Testis (tissue), 3 donors: ENCODE data around the gene COL11A1. TPM values are rescaled to one million over a fixed set of nuclear protein-coding genes. Genes with fewer than 3 reads are reported as not detected.

Source experiments
- DNase-seq: peaks from one replicate; pipeline ENCODE4 v3.0.0-alpha.2; 2019
- H3K27ac ChIP-seq, 2 donors: fragments of 200-600 bp; sonication (generic); one replicate each; pipeline ENCODE4 v1.5.1; 2019
- H3K27me3 ChIP-seq: fragments of 200-600 bp; sonication (generic); one replicate; pipeline ENCODE4 v1.5.1; 2019
- H3K36me3 ChIP-seq: fragments of 200-600 bp; sonication (generic); one replicate; pipeline ENCODE4 v1.5.1; 2017; ENCODE audit warnings: low read depth; ENCODE audit errors: missing control alignments
- H3K4me1 ChIP-seq: fragments of 200-600 bp; sonication (generic); one replicate; pipeline ENCODE4 v1.5.1; 2019
- H3K4me3 ChIP-seq, 2 donors: fragments of 200-600 bp; sonication (generic); one replicate each; pipeline ENCODE4 v1.5.1; 2017 to 2019
- H3K9me3 ChIP-seq: fragments of 200-600 bp; sonication (generic); one replicate; pipeline ENCODE4 v1.5.1; 2017
- POLR2A ChIP-seq: fragments of 450-650 bp; IDR thresholded peaks from one replicate; pipeline ENCODE4 v1.6.1; 2017; ENCODE audit warnings: antibody characterized with exemption, mild to moderate bottlenecking, moderate library complexity
- WGBS, 2 donors: methylation state at CpG; one replicate each; pipeline ENCODE4 v1.1.5; 2018; 5-methylcytosine and 5-hydroxymethylcytosine counted together
- intact Hi-C: fragments of 100-400 bp; cut with DNase I; formaldehyde crosslinking; loops from one replicate; pipeline ENCODE4 v1.15.1; 2023; ENCODE audit warnings: low total_unique reads
- polyA plus RNA-seq: library from polyadenylated mRNA; stranded (reverse); fragments of 350-450 nt; fragmentation: Illumina TruSeq; extraction: RNeasy Lipid Tissue Mini Kit (QIAGEN cat#74804); gene quantifications from one replicate; pipeline ENCODE4 v1.2.3, GENCODE V29; 2014; ENCODE audit warnings: low read depth, low replicate concordance; ENCODE audit not compliant: insufficient read depth
- total RNA-seq, 2 donors: library from RNA; depleted of rRNA; stranded (reverse); fragments of >200 nt; gene quantifications; one replicate each; pipeline ENCODE4 v1.2.3, GENCODE V29; 2016
- TF ChIP-seq, protein P1 (sequence below), 3 experiments: fragments of 450-650 bp in 2 of 3; fragments of 200-600 bp in 1 of 3; sonication (generic) in 1 of 3; IDR thresholded peaks; one replicate each; pipeline ENCODE4 v1.5.1; 2016 to 2019; ENCODE audit warnings: antibody characterized with exemption in 3 of 3, mild to moderate bottlenecking in 2 of 3, moderate library complexity in 1 of 3

The COL11A1 gene
- total and polyA plus RNA-seq, 3 donors from 2014 or later: 3.5 to 7.0 (median 4.0) TPM

DNA sequence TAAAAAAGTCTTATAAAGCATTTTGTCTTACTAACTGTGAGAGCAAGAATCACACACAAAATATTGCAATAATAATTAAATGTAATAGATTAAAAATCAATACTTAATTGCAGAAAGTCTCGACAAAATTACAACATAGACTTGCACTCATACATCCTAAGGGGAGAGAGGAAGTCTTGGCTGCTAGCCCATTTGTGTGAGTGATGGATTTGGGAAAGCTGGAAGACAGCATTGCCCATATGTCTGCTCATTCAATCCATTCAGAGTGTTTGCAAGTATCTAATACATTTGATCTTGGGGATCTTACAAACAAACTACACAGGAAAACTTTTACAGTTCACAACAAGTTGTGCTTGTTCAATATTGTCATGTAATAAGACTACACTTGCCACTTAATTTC is 140.5 kb downstream of the COL11A1 start:
- 64 to 83% methylated on average over 1 of the region's 1 CpG for WGBS, 2 donors
- no peak for DNase-seq

DNA sequence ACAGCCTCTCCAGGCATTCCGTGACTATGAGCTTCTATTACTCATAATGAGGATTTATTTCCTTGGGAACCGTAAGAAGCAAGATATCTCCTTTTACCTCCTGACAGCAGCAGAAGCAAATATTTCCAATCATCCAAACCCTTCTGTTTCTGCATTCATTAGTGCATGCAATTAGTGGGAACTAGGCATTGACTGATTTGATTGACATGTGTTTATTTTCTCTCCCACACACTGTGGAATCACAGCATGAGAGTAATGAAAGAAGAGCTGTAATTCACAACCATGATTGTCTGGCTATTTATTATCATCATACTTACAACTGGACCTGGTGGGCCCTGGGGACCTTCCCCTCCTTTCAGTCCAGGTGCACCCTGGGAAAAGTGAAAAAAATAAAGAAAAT is 146.8 kb downstream of the COL11A1 start:
- Histone ChIP-seq H3K27me3 (no peaks in the 10 kb centered on the region), H3K9me3 (no peaks in the 10 kb centered on the region), H3K36me3 (no peaks in the 10 kb centered on the region), H3K27ac (no peak overlapping the region), H3K4me1 (no peaks in the 10 kb centered on the region), H3K4me3 (no peak overlapping the region)
- intact Hi-C loops: no loop called here
- DNase-seq: no peak
- TF ChIP-seq, protein P1, sequence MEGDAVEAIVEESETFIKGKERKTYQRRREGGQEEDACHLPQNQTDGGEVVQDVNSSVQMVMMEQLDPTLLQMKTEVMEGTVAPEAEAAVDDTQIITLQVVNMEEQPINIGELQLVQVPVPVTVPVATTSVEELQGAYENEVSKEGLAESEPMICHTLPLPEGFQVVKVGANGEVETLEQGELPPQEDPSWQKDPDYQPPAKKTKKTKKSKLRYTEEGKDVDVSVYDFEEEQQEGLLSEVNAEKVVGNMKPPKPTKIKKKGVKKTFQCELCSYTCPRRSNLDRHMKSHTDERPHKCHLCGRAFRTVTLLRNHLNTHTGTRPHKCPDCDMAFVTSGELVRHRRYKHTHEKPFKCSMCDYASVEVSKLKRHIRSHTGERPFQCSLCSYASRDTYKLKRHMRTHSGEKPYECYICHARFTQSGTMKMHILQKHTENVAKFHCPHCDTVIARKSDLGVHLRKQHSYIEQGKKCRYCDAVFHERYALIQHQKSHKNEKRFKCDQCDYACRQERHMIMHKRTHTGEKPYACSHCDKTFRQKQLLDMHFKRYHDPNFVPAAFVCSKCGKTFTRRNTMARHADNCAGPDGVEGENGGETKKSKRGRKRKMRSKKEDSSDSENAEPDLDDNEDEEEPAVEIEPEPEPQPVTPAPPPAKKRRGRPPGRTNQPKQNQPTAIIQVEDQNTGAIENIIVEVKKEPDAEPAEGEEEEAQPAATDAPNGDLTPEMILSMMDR (IDR thresholded peaks at IDR 0.05): no peak
- no peak for TF ChIP-seq POLR2A
- 81 to 87% methylated on average over 2 of the region's 2 CpGs for WGBS, 2 donors

More for the DNA sequence above, 140.5 kb downstream of the COL11A1 start:
- intact Hi-C loops: no loop called here
- Histone ChIP-seq H3K27ac (no peak overlapping the region), H3K4me3 (no peak overlapping the region), H3K36me3 (no peaks in the 10 kb centered on the region), H3K4me1 (no peaks in the 10 kb centered on the region), H3K9me3 (no peaks in the 10 kb centered on the region), H3K27me3 (no peaks in the 10 kb centered on the region)
- TF ChIP-seq POLR2A: no peak
- TF ChIP-seq, protein P1 (IDR thresholded peaks at IDR 0.05): no peak

DNA sequence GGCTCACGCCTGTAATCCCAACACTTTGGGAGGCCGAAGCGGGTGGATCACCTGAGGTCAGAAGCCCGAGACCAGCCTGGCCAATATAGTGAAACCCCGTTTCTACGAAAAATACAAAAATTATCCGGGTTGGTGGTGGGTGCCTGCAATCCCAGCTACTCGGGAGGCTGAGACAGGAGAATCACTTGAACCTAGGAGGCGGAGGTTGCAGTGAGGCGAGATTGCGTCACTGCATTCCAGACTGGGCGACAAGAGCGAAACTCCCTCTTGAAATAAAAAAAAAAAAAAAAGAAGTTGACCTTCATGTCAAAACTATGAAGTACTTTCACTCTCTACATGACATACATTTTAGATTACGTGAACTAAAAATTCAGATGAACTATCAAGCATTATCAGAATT is 153.7 kb downstream of the COL11A1 start:
- intact Hi-C loops: no loop called here
- WGBS, 2 donors: 77 to 88% methylated on average over 14 of the region's 14 CpGs
- no peak for TF ChIP-seq POLR2A
- TF ChIP-seq, protein P1 (IDR thresholded peaks at IDR 0.05): no peak

DNA sequence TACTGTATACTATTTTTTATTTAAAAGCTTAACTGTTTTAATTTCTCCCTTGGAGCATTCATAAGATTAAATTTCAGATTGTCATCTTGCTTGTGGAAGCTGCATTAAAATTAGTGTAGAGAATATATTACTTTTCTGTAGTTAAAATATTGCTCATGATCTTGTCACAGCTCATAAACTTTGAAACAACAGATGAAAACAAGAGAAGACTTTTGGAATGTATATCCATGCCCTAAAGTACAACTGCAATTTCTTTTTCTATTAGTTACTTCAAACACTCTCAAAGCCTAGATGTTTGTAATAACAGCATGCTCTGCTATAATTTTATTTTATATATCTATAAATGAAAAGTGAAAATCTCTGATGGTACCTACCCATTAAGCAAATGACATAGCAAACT is 155.9 kb downstream of the COL11A1 start:
- no peak for TF ChIP-seq POLR2A
- TF ChIP-seq, protein P1 (IDR thresholded peaks at IDR 0.05): no peak
- no peaks in the 10 kb centered on the region for H3K36me3 ChIP-seq
- H3K4me1 ChIP-seq: no peaks in the 10 kb centered on the region
- no peak overlapping the region for H3K4me3 ChIP-seq
- DNase-seq: no peak
- H3K27ac ChIP-seq: no peak overlapping the region
- H3K9me3 ChIP-seq: no peaks in the 10 kb centered on the region
- H3K27me3 ChIP-seq: no peaks in the 10 kb centered on the region
- intact Hi-C loops: no loop called here

More for the DNA sequence above, 153.7 kb downstream of the COL11A1 start:
- no peaks in the 10 kb centered on the region for H3K36me3 ChIP-seq
- H3K27ac ChIP-seq: no peak overlapping the region
- H3K9me3 ChIP-seq: no peaks in the 10 kb centered on the region
- no peaks in the 10 kb centered on the region for H3K4me1 ChIP-seq
- no peak for DNase-seq
- no peaks in the 10 kb centered on the region for H3K27me3 ChIP-seq
- no peak overlapping the region for H3K4me3 ChIP-seq

DNA sequence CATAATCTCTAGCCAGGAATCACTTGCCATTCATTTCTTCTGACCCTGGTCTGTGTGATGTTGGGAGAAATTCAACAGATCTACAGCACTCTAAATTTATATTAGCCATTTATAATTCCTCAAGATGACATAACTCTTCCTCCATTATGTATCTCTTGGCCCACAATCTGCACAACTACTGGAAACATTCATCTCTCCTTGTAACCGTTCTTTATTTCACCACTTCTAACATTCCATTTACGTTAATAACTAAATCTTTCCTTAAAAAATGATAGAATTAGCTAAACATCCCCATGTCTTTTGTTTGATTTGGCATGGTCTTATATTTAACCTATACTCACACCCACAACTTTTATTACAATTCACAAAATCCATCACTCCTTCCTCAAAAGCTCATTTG is 166.0 kb downstream of the COL11A1 start:
- no peak for DNase-seq
- Histone ChIP-seq H3K4me3 (no peak overlapping the region), H3K4me1 (no peaks in the 10 kb centered on the region), H3K9me3 (no peaks in the 10 kb centered on the region), H3K27ac (no peak overlapping the region), H3K27me3 (no peaks in the 10 kb centered on the region), H3K36me3 (no peaks in the 10 kb centered on the region)
- TF ChIP-seq POLR2A: no peak
- 58 to 69% methylated on average over 2 of the region's 2 CpGs for WGBS, 2 donors
- intact Hi-C loops: no loop called here
